ENCODE data around the gene UQCR10.
"Not testable (repeated sequence)": the region's sequence is repeated elsewhere in the genome, so short reads cannot be mapped to it uniquely, and the experiment has no call there.

The UQCR10 gene

GRCh38 chr22:29737251-29738117, 29.7 kb upstream of the UQCR10 start:
- no peak for DNase-seq

DNA sequence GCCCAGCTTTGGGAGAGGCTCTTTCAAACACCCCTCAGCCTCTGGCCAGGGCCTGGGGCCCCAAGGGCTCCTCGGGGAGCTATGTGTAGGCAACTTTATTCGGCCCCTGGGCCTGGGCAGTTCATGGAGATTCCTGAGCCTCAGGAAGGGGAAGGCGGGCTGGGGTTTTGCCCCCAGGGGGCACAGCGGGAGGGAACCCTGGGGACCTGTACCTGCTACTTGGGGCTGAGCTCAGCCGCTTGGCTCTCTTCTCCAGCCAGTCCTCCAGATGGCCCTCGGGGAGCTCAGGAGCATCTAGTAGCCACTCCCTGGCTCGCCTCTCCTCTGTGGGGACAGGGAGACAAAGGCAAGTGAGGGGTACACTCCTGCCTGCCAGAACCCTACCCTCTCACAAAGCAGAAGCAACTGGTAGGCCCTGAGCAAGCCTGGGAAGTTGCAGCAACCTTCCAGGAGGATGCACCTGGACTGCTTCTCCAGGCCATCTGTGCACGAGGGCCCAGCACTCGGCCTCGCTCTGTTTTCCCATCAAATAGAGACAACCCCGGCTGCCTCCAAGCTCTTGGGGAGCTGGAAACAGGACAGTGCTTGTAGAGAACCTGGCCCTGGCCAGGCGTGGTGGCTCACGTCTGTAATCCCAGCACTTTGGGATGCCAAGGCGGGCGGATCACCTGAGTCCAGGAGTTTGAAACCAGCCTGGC, 28.9 kb upstream of the UQCR10 start:
- no peak for DNase-seq

- DNase-seq, result no peak
These were observed 27.8 kb upstream of the UQCR10 start for GRCh38 chr22:29739346-29739875.

GRCh38 chr22:29740216-29740615, 27.0 kb upstream of the UQCR10 start:
- no peak for DNase-seq

GRCh38 chr22:29741926-29742325, 25.2 kb upstream of the UQCR10 start:
- no peak for DNase-seq

GRCh38 chr22:29742326-29742725, 24.8 kb upstream of the UQCR10 start:
- no peak for DNase-seq

GRCh38 chr22:29744902-29745301, 22.3 kb upstream of the UQCR10 start:
- DNase-seq, result peak; percentile 12

DNA sequence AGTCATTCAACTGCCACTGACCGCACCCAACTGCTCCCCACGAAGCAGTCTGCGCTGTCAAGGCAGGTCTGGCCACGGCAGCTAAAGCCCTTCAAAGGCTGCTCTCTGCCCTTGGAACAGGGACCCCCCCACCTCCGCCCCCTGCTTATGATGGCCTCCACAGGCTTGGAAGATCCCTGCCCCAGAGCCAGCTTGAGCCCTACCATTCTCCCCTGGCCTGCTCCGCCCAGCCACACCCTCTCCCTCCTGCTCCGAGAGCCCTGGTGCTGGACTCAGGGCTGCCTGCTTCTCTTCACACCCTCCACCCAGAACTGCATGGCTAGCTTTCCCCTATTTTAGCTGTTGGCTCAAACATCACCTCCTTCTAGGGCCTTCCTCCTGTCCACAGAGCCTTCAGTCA, 19.3 kb upstream of the UQCR10 start:
- DNase-seq, result no peak

- no peak for DNase-seq
These were observed 18.8 kb upstream of the UQCR10 start for GRCh38 chr22:29748248-29748893.

- DNase-seq, result no peak
These were observed 17.1 kb upstream of the UQCR10 start for GRCh38 chr22:29750029-29750428.

DNA sequence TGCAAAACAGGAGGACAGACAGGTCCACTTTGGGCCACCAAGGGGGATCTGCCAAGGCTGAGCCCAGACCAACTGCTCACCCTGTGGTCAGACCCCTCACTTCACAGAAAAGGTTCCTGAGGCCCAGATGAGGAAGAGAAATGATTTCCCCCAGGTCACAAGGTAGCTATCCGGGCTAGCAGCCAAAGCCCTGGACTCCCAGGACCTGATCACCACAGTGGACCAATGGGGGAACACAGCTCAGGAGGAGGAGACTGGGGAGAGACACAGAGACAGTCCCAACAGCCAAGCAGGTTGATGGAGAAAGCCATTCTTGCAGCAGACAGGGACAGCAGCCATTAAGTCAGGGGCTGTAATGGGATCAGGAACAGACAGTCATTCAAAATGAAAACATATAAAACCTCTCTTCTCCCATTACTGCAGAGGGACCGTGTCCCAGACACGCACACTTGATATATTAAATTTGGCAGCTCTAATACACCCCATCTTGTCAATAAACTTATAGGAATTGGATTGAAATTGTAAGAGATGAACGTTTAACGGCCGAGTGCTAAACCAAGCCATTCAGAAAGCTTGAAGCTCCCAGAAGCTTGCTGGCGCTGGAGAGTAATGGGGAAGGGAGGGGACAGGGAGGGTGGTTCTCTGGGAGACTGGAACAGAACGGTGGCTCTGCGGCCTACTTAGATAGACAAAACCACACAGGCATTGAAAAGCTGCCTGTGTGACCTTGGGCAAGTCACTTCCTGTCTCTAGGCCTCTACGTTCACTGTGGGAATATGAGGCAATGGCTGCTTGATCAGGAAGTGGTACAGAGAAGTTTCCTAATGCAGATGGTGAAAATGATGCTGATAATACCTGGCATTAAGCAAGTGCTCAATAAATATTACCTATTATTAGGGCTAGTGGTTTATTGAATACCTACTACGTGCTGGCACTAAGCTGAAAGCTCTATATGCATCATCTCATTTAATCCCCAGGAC, 16.3 kb upstream of the UQCR10 start:
- DNase-seq, result no peak

- DNase-seq, result no peak
These were observed 15.5 kb upstream of the UQCR10 start for GRCh38 chr22:29751669-29752068.

- DNase-seq, result no peak
These were observed 13.1 kb upstream of the UQCR10 start for GRCh38 chr22:29753808-29754657.

- DNase-seq, result not testable (repeated sequence)
These were observed 12.3 kb upstream of the UQCR10 start for GRCh38 chr22:29754658-29755395.

GRCh38 chr22:29755889-29756288, 11.3 kb upstream of the UQCR10 start:
- no peak for DNase-seq

DNA sequence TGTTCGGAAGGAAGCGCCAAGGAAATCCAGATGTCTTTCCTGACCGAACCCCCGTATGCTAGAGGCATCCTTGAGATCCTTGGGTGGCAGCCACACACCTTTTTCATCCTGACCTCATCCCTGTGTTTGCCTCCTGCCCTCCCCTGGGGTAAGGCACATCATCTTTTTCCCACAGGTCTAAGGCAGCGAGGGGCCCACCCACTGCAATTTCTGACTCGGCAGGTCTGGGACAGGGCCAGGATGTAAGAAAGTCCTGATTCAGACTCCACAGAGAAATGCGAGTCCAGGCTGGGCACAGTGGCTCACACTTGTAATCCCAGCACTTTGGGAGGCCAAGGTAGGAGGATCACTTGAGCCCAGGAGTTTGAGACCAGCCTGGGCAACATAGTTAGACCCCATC, 10.8 kb upstream of the UQCR10 start:
- no peak for DNase-seq

GRCh38 chr22:29757096-29757495, 10.1 kb upstream of the UQCR10 start:
- no peak for DNase-seq

DNA sequence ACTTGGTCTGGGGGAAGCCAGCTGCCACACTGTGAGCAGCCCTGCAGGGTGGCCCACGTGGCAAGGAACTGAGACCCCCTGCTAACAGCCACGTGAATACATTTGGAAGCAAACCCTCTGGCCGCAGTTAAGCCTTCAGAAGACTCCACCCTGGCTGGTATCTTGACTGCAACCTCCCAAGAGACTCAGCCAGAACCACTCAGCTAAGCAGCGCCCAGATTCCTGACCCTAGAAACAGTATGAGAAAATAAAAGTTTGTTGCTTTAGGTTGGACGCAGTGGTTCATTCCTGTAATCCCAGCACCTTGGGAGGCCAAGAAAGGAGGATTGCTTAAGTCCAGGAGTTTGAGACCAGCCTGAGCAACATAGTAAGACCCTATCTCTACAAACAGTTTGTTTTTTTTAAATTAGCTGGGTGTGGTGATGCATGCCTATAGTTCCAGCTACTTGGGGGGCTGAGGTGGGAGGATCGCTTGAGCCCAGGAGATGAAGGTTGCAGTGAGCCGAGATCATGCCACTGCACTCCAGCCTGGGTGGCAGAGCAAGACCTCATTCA, 9.0 kb upstream of the UQCR10 start:
- peak; percentile 50 for DNase-seq

GRCh38 chr22:29758959-29759358, 8.2 kb upstream of the UQCR10 start:
- DNase-seq, result no peak

DNA sequence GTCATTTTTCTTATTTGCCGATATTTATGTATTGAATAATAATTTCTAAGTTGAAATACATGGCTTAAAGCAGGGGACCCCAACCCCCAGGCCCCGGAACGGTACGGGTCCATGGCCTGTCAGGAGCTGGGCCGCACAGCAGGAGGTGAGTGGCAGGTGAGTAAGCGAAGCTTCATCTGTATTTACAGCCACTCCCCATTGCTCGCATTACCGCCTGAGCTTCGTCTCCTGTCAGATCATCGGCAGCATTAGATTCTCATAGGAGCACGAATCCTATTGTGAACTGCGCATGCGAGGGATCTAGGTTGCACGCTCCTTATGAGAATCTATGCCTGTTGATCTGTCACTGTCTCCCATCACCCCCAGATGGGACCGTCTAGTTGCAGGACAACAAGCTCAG, 4.9 kb upstream of the UQCR10 start:
- DNase-seq, result no peak

All from fibroblast of skin of back (primary cell).